GM19438 (cell line): ENCODE results near the gene OSBPL1A.
"Not testable (repeated sequence)": the region's sequence is repeated elsewhere in the genome, so short reads cannot be mapped to it uniquely, and the experiment has no call there.

Experiments used
- ATAC-seq: cut with Tn5 transposase; IDR thresholded peaks from one replicate; pipeline ENCODE4 v1.9.1; 2021; ENCODE audit warnings: low read depth; ENCODE audit not compliant: unreplicated experiment

Gene OSBPL1A

DNA sequence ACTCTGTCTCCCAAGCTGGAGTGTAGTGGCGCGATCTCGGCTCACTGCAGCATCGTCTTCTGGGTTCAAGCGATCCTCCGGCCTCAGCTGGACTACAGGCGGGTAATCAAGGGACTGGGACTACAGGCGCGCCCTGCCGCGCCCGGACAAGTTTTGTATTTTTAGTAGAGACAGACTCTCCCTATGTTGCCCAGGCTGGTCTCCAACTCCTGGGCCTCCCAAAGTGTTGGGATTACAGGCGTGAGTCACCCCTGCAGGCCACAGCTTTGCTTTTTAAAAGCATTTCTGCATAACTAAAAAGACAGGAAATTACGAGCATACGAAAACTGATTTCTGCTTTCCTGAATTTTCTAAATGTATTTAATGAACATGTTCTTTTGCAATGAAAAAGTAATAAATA is 916 bp upstream of the OSBPL1A start:
- no peak for ATAC-seq

DNA sequence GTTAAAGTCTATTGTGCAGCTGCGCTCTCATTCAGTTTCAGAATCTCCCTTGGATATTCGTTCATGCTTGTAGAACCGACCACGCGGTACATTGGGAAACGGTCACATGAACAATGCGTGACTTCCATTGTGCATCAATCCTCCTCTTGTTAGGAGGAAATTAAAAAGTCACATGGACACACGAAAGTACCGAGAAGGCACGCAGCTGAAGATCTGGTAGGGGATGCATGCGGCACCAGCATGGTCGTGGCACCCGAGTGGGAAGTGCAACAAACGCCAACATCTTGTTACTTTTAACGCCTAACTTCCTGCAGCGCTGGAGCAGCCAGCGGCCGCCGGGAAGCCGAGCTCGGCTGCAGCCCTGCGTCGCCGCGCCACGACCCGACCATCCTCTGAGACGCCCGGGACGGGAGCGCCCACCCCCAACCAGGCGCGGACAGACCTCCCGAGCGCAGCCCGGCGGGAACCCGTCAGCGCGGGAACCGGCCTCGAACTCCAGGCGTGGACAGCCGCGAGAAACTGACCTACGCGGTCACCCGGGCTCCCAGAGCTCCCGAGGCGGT is 412 bp downstream of the OSBPL1A start:
- ATAC-seq: no peak

DNA sequence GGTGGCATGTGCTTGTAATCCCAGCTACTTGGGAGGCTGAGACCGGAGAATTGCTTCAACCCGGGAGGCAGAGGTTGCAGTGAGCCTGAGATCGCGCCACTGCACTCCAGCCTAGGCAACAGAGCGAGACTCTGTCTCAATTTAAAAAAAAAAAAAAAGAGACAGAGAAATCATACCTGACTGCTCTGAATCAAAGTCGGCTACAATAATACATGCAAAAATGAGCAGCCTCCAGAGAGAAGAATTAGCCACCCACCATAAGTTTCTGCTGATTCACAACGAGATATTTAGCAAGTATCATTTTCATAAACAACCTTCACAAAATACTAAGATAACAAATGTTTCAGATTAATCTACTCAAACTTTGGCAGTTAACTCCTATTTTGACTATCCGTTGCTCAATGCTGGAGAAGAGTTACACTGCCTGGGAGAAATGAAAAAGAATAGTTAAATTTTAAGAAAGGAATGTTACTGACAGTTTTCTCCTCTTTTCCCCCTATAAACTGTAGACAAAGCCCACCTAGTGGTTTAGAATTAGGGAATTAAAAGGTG is 1.5 kb downstream of the OSBPL1A start:
- ATAC-seq: no peak

DNA sequence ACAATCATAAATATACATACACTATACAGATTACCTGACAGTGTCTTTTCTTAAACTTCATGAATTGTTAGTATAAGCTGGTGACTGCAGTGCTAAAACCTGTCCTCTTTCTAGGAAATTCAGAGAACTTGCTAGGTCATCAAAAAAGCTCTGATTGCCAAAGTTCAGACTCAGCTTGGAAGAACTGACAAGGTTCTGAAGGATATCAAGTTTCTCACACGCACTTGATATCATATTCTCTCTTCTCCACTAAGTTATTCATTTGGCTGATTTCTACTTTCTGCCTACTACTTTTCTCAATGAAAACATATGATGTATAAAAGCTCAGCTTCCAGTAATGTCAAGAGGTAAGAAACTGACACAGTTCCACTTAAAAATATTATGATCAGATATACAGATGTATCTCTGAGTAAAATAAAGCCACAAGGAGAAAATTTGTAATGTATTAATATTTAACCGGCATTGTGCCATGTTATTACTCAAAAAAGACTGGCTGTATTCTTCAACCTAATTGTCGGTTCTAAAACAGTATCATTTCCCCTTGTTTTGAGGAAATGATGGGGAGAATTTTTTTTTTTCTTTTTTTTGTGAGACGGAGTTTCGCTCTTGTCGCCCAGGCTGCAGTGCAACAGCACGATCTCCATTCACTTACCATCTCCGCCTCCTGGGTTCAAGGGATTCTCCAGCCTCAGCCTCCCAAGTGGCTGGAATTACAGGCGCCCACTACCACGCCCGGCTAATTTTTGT is 2.4 kb downstream of the OSBPL1A start:
- ATAC-seq: no peak

DNA sequence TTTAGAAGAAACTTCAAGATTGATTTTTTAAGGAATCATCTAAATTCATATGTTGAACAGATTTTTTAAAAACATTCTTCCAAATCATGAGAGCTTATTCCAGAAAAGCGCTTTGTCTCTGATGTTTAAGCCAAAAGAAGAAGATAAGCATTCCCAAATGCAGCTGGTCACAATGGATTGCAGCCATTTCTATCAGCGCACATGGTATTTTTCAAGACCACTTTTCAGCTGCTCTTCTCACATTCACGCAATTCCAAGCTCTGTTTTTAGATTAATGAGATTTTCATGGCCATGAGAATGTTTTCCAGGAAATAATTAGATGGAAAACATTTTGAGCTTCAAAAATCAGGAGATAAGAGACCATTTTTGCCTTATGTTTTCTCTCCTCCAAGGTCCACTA is 8.7 kb downstream of the OSBPL1A start:
- no peak for ATAC-seq

DNA sequence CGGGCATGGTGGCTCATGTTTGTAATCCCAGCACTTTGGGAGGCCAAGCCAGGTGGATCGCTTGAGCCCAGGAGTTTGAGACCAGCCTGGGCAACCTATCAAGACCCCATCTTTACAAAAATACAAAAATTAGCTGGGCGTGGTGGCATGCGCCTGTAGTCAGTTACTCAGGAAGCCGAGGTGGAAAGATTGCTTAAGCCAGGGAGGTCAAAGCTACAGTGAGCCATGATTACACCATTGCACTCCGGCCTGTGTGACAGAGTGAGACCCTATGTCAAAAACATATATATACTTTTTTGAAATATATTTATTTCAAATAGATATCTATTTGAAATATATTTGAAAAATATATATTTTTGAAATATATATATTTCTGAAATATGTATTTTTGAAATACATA is 10.9 kb downstream of the OSBPL1A start:
- ATAC-seq: no peak

DNA sequence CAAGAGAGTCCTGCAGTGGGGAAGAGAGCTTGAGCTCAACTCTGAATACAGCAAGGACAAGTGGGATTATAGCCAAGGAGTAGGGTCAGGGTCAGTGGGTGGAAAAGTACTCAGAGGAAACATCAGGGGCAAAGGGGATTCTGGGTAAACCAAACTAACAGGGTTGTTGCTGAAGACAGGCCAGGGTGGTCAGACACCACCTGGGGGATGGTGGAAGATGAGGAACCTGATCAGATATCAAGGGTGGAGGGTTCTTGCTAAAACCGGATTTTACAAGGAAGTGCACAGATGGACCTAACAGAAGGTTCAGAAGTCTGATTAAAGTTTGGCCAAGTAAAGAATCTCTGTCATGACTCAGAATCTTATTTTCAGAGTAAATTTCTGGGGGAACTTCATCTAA is 16.5 kb downstream of the OSBPL1A start:
- no peak for ATAC-seq

DNA sequence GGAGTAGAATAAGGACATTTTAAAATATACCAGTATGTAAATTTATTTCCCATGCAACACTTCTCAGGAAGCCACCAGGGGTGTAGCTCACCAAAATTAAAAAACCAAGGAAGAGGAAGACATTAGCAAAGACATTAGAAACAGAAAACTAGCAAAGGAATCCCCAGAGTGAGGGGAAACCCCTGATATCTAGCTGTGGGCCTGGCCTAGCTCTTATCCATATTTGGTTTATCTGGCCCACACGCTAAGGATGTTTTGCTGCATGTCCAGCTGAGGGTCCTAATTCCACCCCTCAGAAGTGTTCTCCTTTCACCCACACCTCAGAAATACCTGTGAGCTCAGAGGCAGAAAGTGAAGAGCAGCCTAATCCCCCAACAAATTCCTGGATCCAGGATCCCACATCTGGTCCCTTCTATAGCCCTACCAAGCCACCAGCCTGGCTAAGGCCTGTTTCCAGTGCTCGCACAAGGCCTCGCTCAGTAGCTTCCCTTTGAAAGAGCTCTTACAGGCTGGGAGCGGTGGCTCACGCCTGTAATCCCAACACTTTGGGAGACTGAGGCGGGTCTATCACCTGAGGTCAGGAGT is 17.4 kb downstream of the OSBPL1A start:
- no peak for ATAC-seq

DNA sequence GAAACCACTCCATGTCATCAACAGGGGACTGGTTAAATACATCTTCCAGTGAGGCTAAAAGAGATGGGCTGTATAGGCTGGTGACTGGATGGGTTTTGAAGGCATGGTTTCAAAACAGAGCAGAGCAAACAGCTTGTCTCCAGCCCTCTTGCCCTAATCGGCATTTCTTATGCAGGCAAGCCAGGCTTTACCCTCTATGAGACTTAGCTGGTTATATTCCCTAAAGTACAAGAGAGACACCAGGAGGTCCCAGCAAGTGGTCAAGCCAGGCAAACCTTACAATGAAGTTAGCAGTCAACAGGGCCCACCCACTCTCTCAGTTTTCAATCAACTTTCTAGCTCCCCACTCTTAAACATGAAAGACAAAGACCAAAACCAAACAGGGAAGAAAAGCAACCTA is 19.0 kb downstream of the OSBPL1A start:
- no peak for ATAC-seq

DNA sequence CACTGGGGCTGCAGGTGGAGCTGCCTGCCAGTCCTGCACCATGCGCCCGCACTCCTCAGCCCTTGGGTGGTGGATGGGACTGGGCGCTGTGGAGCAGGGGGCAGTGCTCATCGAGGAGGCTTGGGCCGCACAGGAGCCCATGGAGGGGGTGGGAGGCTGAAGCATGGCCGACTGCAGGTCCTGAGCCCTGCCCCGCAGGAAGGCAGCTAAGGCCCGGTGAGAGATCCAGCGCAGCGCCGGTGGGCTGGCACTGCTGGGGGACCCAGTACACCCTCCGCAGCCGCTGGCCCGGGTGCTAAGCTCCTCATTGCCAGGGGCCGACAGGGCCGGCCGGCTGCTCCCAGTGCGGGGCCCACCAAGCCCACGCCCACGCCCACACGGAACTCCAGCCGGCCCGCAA is 21.1 kb downstream of the OSBPL1A start:
- ATAC-seq: not testable (repeated sequence)

DNA sequence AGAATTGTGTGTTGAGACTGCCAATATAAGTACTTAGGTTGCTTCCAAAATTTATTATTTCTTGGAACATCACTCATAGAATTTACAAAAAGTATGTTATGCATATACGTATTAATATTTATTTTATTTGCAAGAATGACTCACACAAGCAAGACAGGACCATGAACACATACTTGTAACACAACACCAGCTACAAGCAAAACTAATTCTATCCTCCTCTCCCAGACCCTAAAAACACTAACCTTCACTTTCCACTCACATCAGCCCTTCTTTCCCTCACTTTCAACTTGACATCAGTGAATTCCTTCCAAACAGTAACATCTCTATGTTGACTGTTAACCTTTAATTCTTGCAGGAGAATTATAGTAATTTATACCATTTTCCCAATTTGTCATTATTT is 24.3 kb downstream of the OSBPL1A start:
- ATAC-seq: no peak

DNA sequence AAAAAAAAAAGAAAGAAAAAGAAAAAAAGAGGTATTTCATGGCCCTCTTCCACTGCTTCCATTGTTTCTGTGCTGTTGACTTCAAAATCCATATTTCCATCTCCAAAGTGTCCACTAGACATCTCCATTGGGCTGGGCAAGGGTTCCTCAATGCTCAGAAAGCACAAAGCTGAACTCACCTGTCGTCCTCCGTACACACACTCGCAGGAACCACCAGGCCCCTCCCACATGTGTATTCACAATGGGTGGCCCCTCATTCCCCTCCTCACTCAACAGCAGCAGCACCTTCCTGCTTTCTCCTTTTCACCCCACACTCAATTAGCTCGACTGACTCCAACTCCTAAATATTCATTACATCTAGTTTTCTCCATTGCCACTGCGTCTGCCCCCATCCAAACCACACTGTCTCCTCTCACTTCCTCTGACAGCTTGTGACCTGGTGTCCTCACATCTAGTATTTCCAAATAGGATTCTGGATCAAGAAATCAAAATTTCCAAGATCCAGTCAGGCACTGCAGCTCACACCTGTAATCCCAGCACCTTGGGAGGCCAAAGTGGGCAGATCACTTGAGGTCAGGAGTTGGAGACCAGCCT is 25.2 kb downstream of the OSBPL1A start:
- no peak for ATAC-seq

DNA sequence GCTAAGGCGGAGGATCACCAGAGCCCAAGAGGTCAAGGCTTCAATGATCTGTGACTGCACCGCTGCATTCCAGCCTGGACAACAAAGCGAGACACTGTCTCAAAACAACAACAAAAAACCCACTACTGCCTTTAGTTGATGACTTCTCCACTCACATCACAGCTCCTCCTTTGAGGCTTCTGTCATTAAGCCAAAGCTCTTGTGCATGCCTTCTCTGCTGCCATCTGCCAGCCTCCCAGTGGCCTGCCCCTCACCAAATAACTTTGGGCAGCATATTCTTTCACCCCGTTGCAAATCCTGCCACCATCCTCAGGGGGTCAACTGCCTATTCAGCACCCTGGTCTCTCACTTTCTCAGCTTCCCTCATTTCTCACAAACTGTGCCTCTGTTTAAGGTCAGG is 27.5 kb downstream of the OSBPL1A start:
- no peak for ATAC-seq

DNA sequence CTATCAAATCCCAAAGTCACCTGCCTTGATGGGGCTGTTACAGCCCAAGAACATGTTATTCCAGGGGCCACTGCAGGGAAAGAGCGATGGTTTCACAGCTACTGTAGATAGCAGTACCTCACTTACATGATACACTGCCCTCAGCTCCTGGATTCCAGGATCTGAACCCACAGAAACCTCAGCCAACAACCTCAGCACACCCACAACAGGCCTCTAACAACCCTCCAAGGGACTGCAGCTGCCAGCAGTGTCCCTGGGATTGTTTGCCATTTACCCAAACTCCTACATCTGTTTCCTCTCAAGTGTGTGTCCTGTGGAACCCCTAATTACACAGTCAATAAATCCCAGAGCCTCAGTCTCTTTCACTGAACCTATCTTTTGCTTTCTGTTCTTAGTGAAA is 28.2 kb downstream of the OSBPL1A start:
- no peak for ATAC-seq

DNA sequence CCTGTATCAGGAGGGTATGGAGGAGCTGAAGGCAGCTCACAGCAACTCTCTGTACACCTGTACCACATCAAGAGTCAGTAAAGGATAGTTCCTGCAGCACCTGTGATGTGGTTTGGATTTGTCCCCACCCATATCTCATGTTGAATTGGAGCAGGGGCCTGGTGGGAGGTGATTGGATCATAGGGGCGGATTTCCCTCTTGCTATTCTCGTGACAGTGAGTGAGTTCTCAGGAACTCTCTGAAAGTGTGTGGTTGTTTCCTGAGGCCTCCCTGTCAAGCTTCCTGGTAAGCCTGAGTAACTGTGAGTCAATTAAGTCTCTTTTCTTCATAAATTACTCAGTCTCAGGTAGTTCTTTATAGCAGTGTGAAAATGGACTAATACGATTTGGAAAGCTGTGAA is 28.9 kb downstream of the OSBPL1A start:
- ATAC-seq: no peak

DNA sequence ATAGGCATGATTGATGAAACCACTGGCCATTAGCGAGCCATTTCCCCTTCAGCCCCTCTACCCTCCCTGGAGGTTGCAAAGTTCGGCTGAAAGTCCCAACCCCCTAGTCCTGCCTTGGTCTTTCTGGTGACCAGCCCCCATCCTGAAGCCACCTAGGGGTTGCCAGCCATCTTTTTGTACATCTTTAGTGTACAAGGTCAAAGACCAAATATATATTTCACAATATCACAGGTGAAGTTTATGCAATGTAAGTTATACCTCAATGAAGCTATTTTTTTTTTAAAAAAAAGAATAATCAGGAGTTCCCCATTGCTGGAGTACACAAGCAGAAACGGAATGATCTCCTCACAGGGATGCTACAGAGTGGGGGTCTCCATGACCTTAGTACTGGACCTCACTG is 31.3 kb downstream of the OSBPL1A start:
- ATAC-seq: no peak

DNA sequence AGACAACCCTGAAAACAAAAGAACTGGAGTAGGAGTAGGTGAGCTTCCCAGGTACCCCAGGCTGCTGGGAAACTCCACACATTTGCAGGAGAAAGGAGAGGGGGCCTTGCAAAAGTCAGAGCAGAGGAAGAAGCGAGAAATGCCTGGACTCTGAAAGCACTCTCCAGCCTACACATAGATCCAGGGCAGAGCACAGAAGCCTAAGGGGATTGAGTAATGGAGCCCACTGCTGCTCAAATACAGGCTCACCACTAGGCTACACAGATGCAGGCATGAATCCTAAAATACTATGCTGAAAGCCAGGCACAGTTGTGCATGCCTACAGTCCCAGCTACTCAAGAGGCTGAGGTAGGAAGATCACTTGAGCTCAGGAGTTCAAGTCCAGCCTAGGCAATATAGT is 33.4 kb downstream of the OSBPL1A start:
- no peak for ATAC-seq

DNA sequence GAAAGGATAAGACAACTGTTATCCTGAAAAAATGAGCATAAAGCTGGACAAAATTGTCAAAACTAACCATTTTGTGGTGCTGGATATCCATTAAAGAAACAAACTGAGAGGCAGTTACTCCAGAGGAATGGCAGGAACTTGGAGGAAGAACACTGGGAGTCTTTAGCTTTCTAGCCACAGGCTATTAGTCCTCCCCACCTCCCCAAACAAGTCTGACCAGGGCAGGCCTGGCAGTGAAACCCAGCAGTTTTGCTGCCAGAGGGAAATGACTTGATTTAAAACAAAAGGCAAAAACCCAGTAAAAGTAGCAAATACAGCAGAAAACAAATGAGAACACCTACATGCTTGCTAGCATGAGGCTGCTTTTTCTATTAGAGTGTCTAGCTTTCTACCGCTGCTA is 34.9 kb downstream of the OSBPL1A start:
- no peak for ATAC-seq

DNA sequence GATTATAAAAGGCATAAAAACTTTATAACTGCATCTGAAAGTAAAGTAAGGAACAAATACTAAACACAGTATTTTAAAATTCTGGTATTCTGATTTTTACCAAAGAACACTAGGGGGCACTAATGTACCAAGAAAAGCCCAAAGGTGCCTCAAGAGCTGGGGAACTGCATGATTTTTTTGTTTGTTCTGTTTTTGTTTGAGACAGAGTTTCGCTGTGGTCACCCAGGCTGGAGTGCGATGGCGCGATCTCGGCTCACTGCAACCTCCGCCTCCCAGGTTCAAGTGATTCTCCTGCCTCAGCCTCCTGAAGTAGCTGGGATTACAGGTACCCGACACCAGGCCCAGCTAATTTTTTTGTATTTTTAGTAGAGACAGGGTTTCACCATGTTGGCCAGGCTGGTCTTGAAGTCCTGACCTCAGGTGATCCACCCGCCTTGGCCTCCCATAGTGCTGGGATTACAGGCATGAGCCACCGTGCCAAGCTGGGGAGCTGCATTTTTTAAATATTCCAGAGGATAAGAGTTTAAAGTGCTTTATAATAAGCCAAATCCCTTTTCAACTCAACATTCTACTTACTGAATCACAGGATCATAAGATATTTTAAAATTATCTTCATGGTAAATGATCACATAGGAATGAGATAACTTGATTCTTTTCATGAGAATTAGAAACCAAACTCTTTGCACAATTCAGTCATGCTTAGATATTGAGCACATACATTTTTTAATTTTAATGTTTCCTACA is 37.7 kb downstream of the OSBPL1A start:
- not testable (repeated sequence) for ATAC-seq

DNA sequence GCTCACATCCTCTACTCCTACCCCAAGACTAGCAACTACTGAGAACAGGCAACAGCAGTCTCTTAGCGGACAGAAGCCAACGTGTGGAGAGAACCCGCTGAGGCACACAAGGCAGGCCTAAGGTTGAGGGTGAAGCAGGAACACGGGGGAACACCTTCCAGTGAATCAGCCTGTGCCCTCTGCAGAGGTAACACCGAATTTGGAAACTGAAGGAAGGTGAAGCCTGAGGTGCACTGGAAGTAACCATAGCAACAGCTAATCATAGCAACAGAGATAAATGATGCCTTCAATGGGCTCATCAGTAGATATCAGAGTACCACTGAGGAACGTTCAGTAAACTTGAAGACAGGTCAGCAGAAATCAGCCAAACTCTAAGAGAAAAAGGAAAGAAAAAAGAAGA is 43.3 kb downstream of the OSBPL1A start:
- ATAC-seq: no peak

DNA sequence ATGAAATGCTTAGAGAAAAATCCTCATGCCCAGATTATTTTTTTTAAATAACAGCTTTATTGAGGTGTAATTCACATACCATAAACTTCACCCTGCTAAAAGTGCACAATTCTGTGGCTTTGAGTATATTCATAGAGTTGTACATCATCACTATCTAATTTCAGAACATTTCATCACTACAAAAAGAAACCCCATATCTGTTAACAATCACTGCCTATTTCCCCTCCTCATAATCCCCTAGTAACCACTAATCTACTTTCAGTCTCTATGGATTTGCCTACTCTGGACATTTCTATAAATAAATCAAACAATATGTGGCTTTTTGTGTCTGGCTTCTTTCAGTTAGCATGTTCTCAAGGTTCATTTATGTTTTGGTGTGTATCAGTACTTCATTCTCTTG is 51.4 kb downstream of the OSBPL1A start:
- no peak for ATAC-seq
